Activated CD4-positive, alpha-beta memory T cell treated with anti-CD3 and anti-CD28 coated beads for 36 hours (primary cell): ENCODE results near the gene SMARCA4. TPM values are rescaled to one million over a fixed set of nuclear protein-coding genes. Genes with fewer than 3 reads are reported as not detected.

Experiments used
- CTCF ChIA-PET: fragments of 350-600 bp; sonication (Branson Sonifier 250); formaldehyde crosslinking; loops from one replicate; lab custom pipeline; 2021; ENCODE audit warnings: antibody characterized with exemption, inconsistent platforms; lab: Charles Lee
- POLR2A ChIA-PET: fragments of 350-600 bp; sonication (Branson Sonifier 250); formaldehyde crosslinking; loops from one replicate; lab custom pipeline; 2021; ENCODE audit warnings: antibody characterized with exemption; lab: Charles Lee
- DNase-seq: peaks from one replicate; pipeline ENCODE4 v3.0.0-alpha.2; 2020
- H3K27ac Mint-ChIP-seq: one replicate; pipeline ENCODE4 v1.8.0; 2021; ENCODE audit warnings: mixed read lengths
- H3K27me3 Mint-ChIP-seq: one replicate; pipeline ENCODE4 v1.8.0; 2021; ENCODE audit warnings: mixed read lengths
- H3K36me3 Mint-ChIP-seq: one replicate; pipeline ENCODE4 v1.8.0; 2021; ENCODE audit warnings: mixed read lengths
- H3K4me1 Mint-ChIP-seq: one replicate; pipeline ENCODE4 v1.8.0; 2021; ENCODE audit warnings: low read depth, mixed read lengths
- H3K4me3 Mint-ChIP-seq: one replicate; pipeline ENCODE4 v1.8.0; 2021; ENCODE audit warnings: mild to moderate bottlenecking, mixed read lengths
- H3K9me3 Mint-ChIP-seq: one replicate; pipeline ENCODE4 v1.8.0; 2021; ENCODE audit warnings: mixed read lengths
- intact Hi-C: fragments of 100-400 bp; cut with micrococcal nuclease; formaldehyde crosslinking; loops from one replicate; pipeline ENCODE4 v1.15.1; 2023
- total RNA-seq, 2 experiments: library from RNA; stranded (reverse); gene quantifications; one replicate each; pipeline ENCODE4 v1.2.3, GENCODE V29; 2021

SMARCA4 gene
- total RNA-seq, 2 experiments from 2014 or later = 97.8 to 101 TPM

GRCh38 chr19:10998666-10999065 is 37.8 kb downstream of the SMARCA4 start:
- H3K36me3 Mint-ChIP-seq = peaks cover 39% of the 10 kb centered on the region
- H3K4me1 Mint-ChIP-seq = no peaks in the 10 kb centered on the region
- H3K4me3 Mint-ChIP-seq = no peak overlapping the region
- ChIA-PET POLR2A (no interaction called here), CTCF (no interaction called here)
- intact Hi-C loops = no loop called here
- no peaks in the 10 kb centered on the region for H3K9me3 Mint-ChIP-seq
- H3K27me3 Mint-ChIP-seq = no peaks in the 10 kb centered on the region
- no peak overlapping the region for H3K27ac Mint-ChIP-seq
- no peak for DNase-seq

GRCh38 chr19:11005521-11005920 is 44.7 kb downstream of the SMARCA4 start:
- Mint-ChIP-seq H3K27me3 (no peaks in the 10 kb centered on the region), H3K4me1 (no peaks in the 10 kb centered on the region), H3K9me3 (no peaks in the 10 kb centered on the region), H3K36me3 (peaks cover 35% of the 10 kb centered on the region), H3K4me3 (no peak overlapping the region), H3K27ac (no peak overlapping the region)
- intact Hi-C loops = no loop called here
- ChIA-PET POLR2A (no interaction called here), CTCF (interaction anchor here (0.8 kb wide), 1 partner anchor 64 kb away, joined by 3 read pairs; no protein-coding TSS in a partner anchor)
- no peak for DNase-seq

GRCh38 chr19:11007385-11007784 is 46.6 kb downstream of the SMARCA4 start:
- Mint-ChIP-seq H3K27ac (no peak overlapping the region), H3K4me3 (no peak overlapping the region), H3K4me1 (no peaks in the 10 kb centered on the region), H3K27me3 (no peaks in the 10 kb centered on the region), H3K36me3 (peaks cover 36% of the 10 kb centered on the region), H3K9me3 (no peaks in the 10 kb centered on the region)
- ChIA-PET CTCF (interaction anchor here (2.3 kb wide), 1 partner anchor 29 kb away, joined by 7 read pairs; no protein-coding TSS in a partner anchor), POLR2A (no interaction called here)
- no peak for DNase-seq
- intact Hi-C loops = no loop called here

GRCh38 chr19:11007962-11008532 is 47.2 kb downstream of the SMARCA4 start:
- Mint-ChIP-seq H3K36me3 (peaks cover 42% of the 10 kb centered on the region), H3K4me1 (no peaks in the 10 kb centered on the region), H3K27me3 (no peaks in the 10 kb centered on the region), H3K27ac (no peak overlapping the region), H3K9me3 (no peaks in the 10 kb centered on the region), H3K4me3 (no peak overlapping the region)
- CTCF ChIA-PET = interaction anchor here (0.6 to 2.3 kb wide), 2 partner anchors 28 to 1669 kb away, joined by 3 to 7 read pairs; no protein-coding TSS in a partner anchor
- POLR2A ChIA-PET = no interaction called here
- intact Hi-C loops = no loop called here
- DNase-seq = no peak

GRCh38 chr19:11010041-11010440 is 49.2 kb downstream of the SMARCA4 start:
- Mint-ChIP-seq H3K27ac (no peak overlapping the region), H3K4me1 (no peaks in the 10 kb centered on the region), H3K27me3 (no peaks in the 10 kb centered on the region), H3K36me3 (peaks cover 39% of the 10 kb centered on the region), H3K4me3 (no peak overlapping the region), H3K9me3 (no peaks in the 10 kb centered on the region)
- intact Hi-C loops = no loop called here
- POLR2A ChIA-PET = no interaction called here
- DNase-seq = no peak
- CTCF ChIA-PET = interaction anchor here (2.3 kb wide), 1 partner anchor 26 kb away, joined by 8 read pairs; no protein-coding TSS in a partner anchor

GRCh38 chr19:11012507-11012906 is 51.7 kb downstream of the SMARCA4 start:
- intact Hi-C loops = no loop called here
- no peaks in the 10 kb centered on the region for H3K4me1 Mint-ChIP-seq
- no peaks in the 10 kb centered on the region for H3K27me3 Mint-ChIP-seq
- no peak overlapping the region for H3K4me3 Mint-ChIP-seq
- peaks cover 50% of the 10 kb centered on the region for H3K36me3 Mint-ChIP-seq
- ChIA-PET POLR2A (no interaction called here), CTCF (interaction anchor here (0.9 to 2.4 kb wide), 5 partner anchors 19 to 76 kb away, joined by 3 to 8 read pairs (median 6); no protein-coding TSS in a partner anchor)
- DNase-seq = no peak
- H3K27ac Mint-ChIP-seq = no peak overlapping the region
- no peaks in the 10 kb centered on the region for H3K9me3 Mint-ChIP-seq

GRCh38 chr19:11013771-11014170 is 52.9 kb downstream of the SMARCA4 start:
- Mint-ChIP-seq H3K27ac (no peak overlapping the region), H3K4me3 (no peak overlapping the region), H3K36me3 (peaks cover 45% of the 10 kb centered on the region), H3K27me3 (no peaks in the 10 kb centered on the region), H3K9me3 (no peaks in the 10 kb centered on the region), H3K4me1 (no peaks in the 10 kb centered on the region)
- DNase-seq = no peak
- ChIA-PET POLR2A (no interaction called here), CTCF (no interaction called here)
- intact Hi-C loops = no loop called here

GRCh38 chr19:11014403-11014911 is 53.6 kb downstream of the SMARCA4 start:
- DNase-seq = no peak
- H3K4me3 Mint-ChIP-seq = no peak overlapping the region
- no peaks in the 10 kb centered on the region for H3K4me1 Mint-ChIP-seq
- ChIA-PET CTCF (no interaction called here), POLR2A (no interaction called here)
- intact Hi-C loops = no loop called here
- no peak overlapping the region for H3K27ac Mint-ChIP-seq
- H3K36me3 Mint-ChIP-seq = peaks cover 48% of the 10 kb centered on the region
- H3K9me3 Mint-ChIP-seq = no peaks in the 10 kb centered on the region
- H3K27me3 Mint-ChIP-seq = no peaks in the 10 kb centered on the region

- Mint-ChIP-seq H3K27ac (no peak overlapping the region), H3K4me1 (no peaks in the 10 kb centered on the region), H3K36me3 (peaks cover 54% of the 10 kb centered on the region), H3K4me3 (no peak overlapping the region), H3K9me3 (no peaks in the 10 kb centered on the region), H3K27me3 (no peaks in the 10 kb centered on the region)
- CTCF ChIA-PET = interaction anchor here (1.0 kb wide), 1 partner anchor 80 kb away, joined by 3 read pairs; no protein-coding TSS in a partner anchor
- DNase-seq = no peak
- intact Hi-C loops = no loop called here
- POLR2A ChIA-PET = no interaction called here
These were observed 55.8 kb downstream of the SMARCA4 start for GRCh38 chr19:11016631-11017030.

- no peak for DNase-seq
- H3K27ac Mint-ChIP-seq = no peak overlapping the region
- intact Hi-C loops = no loop called here
- no peaks in the 10 kb centered on the region for H3K4me1 Mint-ChIP-seq
- no peaks in the 10 kb centered on the region for H3K9me3 Mint-ChIP-seq
- ChIA-PET POLR2A (no interaction called here), CTCF (no interaction called here)
- no peak overlapping the region for H3K4me3 Mint-ChIP-seq
- no peaks in the 10 kb centered on the region for H3K27me3 Mint-ChIP-seq
- H3K36me3 Mint-ChIP-seq = peaks cover 54% of the 10 kb centered on the region
These were observed 56.6 kb downstream of the SMARCA4 start for GRCh38 chr19:11017275-11018035.

- DNase-seq = no peak
- no peak overlapping the region for H3K27ac Mint-ChIP-seq
- H3K9me3 Mint-ChIP-seq = no peaks in the 10 kb centered on the region
- ChIA-PET POLR2A (no interaction called here), CTCF (interaction anchor here (1.2 kb wide), 1 partner anchor 76 kb away, joined by 3 read pairs; no protein-coding TSS in a partner anchor)
- H3K4me3 Mint-ChIP-seq = no peak overlapping the region
- H3K36me3 Mint-ChIP-seq = peaks cover 47% of the 10 kb centered on the region
- H3K4me1 Mint-ChIP-seq = no peaks in the 10 kb centered on the region
- H3K27me3 Mint-ChIP-seq = no peaks in the 10 kb centered on the region
- intact Hi-C loops = no loop called here
These were observed 57.3 kb downstream of the SMARCA4 start for GRCh38 chr19:11018179-11018578.

GRCh38 chr19:11018763-11019162 is 57.9 kb downstream of the SMARCA4 start:
- Mint-ChIP-seq H3K27me3 (no peaks in the 10 kb centered on the region), H3K4me3 (no peak overlapping the region), H3K27ac (no peak overlapping the region), H3K4me1 (no peaks in the 10 kb centered on the region), H3K36me3 (peaks cover 44% of the 10 kb centered on the region), H3K9me3 (no peaks in the 10 kb centered on the region)
- CTCF ChIA-PET = interaction anchor here (1.2 kb wide), 1 partner anchor 77 kb away, joined by 3 read pairs; no protein-coding TSS in a partner anchor
- no peak for DNase-seq
- intact Hi-C loops = no loop called here
- POLR2A ChIA-PET = no interaction called here
